Iris pigment epithelial cell (primary cell): ENCODE results near the gene MIB2.
A peak's percentile ranks its signal among the peaks of the same experiment; 100 is the strongest.

Experiments
- DNase-seq: peaks from one replicate; pipeline ENCODE4 v3.0.0-alpha.2; 2011; ENCODE audit warnings: low read depth

MIB2 gene

DNA sequence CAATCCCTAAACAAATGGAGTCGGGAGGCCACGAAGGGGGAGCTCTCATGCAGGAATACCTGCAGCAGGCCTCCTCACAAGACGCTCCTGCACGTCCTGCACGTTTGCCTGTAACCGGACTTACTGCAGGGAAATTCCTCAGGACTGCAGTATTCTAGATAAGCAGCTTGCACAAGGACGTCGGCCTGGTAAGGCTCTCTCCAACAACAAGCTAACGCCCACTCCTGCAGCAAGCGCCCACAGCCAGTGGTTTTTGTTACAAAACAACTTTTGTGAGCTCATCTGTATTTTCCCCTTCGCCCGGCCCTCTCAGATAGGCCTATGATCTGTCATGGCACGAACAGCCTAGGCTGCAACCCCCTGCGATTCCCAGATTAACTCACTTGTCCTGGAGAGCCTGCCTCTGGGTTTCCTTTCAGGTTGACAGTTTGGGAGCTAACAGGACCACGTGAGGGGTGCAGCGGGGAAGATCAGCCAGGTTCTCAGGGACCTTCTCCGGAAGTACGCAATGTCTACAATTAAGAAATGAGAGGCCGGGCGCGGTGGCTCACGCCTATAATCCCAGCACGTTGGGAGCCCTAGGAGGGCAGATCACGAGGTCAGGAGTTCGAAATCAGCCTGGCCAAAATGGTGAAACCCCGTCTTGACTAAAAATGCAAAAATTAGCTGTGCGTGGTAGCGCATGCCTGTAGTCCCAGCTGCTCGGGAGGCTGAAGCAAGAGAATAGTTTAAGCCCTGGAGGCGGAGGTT lies 921 bp upstream of the MIB2 start:
- DNase-seq = peak; percentile 95

DNA sequence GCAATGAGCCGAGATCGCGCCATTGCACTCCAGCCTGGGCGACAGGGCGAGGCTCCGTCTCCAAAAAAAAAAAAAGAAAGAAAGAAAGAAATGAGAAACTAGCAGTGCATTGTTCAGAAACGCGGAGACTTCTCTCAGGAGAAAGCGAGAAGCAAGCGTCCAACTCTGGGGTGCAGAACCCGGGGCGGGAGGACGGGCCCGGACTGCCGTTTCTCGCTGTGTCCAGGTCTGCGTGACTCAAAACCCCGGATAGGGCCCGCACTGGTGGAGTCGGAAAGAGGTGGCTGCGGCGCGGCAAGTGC lies 395 bp upstream of the MIB2 start:
- no peak for DNase-seq

DNA sequence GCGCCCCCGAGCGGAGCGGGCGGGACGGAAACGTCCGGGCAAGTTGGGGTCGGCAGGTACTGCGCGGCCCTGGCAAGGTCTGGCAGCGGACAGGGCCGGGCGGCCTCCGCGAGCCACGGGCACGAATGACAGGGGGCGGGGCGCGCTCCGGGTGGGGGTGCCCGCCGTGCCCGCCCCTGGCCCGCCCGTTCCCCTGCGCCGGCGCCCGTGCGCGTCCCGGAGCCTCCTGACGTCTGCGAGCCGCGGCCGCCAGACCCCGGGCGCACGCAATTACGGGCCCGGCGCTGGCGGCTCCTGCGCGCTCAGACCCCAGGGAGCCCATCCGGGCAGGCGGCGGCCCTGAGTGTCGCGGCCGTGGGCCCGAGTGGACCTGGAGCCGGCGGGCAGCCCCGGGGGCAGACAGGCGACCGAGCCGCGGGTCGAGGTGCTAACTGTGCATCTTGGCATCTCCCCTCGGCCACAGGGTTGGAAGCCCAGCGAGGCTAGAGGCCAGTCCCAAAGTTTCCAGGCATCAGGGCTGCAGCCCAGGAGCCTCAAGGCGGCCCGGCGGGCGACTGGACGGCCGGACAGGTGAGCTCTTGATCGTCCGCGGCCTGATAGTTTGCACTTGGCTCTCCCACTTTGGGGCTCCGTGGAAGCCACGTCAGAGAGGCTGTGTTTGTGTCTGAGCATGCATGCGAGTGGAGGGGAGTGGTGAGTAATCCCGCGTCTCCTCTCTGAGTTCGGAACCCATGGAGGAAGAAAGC lies 918 bp downstream of the MIB2 start:
- no peak for DNase-seq

DNA sequence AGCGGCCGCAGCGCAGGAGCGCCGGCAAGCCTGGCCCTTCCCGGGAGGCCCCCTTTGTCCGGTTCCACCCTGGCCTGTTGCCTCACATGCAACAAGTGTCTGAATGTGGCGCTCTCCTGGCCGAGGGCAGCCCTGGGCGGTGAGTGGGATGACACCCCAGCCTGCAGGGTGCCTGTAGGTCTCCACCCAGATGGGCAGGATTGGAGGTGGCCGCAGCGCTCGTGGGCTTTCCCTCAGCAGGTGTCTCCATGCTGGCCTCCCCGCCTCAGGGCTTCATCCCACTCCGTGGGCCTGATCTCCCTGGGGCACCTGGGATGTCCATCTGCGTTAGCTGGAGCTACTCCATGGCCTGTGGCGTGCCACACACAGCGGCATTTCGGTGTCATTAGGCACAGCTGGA lies 1.5 kb downstream of the MIB2 start:
- no peak for DNase-seq

DNA sequence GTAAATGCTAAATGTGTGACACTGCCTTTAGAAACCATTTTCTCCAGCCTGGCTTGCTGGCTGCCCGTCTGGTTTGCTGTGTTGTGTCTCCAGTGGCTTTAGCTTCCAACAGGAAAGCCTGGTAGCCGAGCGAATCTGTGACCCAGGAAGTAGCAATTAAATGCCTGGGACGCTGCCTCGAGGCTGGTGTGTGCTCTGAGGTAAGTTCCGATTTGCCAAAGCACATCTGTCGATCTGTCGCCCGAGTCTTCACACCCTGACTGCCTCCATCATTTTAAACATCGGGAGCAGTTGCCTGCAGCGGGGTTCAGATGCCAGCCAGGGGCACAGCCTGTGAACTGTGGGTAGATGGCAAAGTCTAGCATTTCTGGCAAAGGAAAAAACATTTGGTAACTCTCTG lies 2.2 kb downstream of the MIB2 start:
- DNase-seq = no peak

DNA sequence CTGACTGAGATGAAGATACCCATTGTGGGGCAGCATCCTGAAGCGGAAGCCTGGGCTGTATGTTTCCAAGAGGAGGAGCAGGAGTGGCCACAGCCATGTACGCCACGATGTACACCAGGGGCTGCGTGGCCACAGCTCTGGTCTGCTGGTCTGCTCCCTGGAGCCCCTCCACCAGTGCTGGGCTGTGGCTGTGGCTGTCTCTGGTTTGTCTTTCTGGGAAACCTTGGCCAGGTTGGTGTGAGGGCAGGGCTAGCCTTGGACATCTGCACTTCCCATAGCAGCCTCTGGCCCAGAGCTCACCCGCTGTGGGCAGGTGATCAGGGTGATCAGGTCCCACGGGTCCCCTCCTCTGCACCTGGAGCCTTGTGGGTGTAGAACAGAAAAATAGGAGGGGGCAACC lies 2.6 kb downstream of the MIB2 start:
- DNase-seq = no peak

DNA sequence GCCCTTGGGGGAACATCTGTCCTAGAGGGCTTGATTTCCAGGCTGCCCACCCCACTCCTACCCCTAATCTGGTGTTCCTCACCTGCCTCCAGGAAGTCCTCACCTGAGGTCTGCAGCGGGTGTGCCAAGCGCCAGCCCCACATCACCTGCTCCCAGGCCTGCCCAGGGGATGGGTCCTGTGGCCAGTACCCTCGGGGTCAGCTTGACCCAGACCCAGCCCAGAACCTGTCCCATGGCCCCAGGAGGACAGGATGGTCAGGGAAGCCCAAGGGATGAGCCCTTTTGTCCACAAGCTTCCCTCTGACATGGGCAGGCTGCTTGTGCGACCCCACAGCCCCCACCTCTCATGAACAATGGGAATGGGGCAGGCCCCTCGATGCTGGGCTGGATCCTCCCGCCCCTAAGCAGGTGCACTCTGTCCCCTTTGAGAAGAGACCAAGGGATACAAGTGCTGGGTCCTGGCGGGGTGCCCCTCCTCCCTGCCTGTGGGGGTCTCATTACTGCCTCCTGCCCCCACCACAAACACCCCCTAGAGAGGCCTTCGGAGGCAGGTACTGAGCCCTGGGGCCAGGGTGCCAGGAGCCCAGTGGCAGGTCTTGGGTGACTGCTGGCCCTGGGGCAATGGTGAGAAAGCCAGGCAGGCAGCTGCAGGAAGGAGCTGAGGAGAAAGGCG lies 3.2 kb downstream of the MIB2 start:
- no peak for DNase-seq

DNA sequence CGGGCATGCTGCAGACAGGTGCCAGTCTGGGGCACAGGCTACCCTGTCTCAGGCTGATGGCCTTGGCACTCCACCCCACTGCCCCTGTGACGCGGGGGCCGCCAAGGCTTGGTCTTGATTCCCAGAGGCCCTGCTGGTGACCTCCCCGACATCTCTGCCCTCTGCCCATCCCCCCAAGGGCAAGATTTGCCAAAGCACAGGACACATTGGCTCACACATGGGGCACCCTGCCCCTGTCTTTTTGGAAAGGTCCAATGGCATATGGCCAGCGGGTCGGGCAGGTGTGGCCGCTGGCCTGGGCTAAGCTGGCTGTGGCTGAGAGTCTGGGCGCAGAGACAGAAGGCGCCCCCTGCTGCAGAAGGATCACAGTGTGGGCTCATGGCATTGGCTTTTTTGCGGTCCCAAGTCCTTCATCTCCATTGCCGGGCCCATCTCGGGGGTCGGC lies 4.6 kb downstream of the MIB2 start:
- no peak for DNase-seq

DNA sequence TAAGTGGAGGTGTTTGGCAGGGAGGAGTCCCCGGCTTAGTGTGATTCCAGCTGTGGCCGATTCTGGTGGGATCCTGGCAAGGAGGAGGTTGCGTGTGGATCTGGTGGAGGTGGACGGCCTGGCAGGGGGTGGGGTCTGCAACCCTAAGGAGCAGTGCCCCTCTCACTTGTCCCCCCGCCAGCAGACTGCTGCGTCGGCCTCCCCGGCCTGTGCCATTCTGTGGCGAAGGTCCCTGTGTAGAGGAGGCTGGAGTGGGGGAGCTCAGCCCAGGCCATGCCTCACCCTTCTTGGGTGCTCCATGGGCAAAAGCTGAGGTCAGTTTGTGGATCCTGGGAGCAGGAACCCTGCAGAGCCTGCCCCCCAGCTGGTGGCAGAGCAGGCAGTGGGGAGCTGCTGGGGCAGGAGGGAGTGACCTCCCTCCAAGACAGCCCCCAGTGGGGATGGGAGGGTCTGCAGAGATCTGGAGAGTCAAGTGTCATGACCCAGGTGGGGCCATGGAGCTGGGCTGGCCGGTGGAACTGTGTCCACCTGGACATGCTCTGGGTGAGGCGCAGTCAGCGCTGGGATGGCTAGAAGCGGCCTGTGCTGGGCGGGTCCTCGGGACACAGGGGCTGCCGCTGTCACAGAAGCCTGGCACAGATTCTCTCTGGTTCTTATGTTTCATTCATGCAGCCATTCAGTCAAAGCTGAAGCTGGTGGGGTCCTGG lies 5.3 kb downstream of the MIB2 start:
- no peak for DNase-seq

DNA sequence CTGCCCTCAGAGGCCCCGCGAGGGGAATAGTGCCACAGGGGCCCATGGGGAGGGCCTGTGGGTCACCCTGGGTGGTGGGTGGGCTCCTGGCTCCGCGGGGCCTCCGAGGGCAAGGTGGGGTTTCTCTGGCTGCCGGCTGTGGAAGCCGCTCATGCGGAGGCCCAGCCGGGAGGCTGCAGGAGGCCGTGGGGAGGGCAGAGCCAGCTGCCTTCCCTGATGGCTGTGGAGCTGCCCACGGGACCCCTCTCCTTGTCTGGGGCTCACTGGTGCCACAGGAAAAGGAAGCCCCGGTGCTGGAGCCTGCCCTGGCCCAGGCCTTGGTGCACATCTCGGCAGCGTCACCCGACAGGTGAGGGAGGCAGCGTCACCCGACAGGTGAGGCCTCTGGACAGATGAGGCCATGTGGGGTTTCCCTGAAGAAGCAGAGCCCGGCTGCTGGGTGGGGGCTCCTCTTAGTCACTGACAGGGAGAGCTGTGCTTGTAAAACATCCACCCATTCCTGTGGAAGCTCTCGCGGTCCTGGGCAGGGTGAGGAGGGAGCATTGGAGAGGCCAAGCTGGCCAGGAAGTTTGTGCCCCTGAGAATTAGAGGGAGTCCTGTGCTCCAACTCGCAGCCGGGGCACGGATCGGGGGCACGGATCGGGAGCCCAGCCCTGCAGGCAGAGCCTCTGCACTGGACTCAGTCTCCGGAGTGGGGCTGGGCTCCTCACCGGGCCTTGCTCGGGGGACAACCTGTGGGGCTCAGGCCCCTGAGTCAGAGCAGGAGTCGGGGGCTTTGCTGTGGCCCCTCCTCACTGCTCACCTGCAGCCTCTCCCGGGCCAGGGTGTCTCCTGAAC lies 6.1 kb downstream of the MIB2 start:
- DNase-seq = no peak

DNA sequence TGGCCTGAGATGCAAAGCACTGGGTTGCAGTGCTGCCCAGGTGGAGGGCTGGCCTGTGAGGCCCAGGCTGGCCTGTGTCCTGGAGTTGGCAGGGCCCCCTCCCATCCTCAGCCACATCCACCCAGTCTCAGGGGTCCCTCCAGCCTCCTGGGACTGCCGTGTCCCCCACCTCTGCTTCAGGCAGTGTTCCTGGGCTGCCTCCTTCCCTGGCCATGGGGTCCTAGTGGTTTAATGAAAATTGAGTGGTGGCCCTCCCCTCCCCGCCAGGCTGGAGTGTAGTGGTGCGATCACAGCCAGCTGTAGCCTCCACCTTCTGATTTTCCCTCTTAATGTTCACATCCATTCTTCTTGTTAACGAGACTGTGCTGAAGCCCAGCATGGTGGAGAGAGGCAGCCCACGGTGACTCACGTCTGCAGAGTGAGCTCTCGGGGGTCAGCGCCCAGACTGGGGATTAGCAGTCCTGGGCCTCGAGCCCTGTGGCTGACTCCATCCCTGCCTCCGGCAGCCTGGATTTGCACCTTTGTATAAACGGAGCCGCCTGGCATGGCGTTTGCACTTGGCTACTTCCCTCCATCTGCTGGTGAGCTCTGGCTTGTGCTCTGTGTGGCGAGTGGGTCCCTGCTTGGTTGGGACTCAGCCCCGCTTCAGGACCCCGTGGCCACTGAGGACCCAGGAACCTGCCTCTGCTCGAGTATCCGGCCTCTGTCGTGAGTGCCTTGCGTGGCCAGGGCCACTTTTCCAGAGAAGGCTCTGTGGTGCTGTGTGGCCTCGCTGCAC lies 6.9 kb downstream of the MIB2 start:
- DNase-seq = peak; percentile 92

DNA sequence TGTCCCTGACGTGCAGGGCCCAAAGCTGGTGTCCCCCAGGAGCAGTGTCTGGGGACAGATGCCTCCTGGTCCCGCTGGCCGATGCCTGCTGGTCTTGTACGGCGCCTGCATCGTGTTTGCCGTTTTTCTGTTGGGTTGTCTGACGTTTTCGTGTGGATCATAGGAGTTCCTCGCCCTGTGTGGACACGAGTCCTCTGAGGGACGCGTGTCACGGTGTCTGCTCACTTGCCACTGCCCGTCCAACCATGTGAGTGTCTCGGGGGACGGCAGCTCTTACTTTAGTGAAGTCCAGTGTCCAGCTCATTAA lies 7.4 kb downstream of the MIB2 start:
- no peak for DNase-seq

DNA sequence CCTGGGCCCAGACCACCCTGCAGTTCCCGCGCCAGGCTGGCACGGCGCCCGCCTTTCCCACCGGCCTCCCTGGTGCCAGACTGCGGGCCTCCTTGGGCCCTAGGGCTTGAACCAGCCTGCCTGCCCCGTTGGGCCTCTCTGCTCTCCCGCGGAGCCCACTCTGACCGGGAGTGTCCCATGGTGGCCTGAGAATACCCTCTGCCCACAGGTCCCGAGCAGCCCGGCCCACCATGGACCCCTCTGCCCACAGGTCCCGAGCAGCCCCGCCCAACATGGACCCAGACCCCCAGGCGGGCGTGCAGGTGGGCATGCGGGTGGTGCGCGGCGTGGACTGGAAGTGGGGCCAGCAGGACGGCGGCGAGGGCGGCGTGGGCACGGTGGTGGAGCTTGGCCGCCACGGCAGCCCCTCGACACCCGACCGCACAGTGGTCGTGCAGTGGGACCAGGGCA lies 7.9 kb downstream of the MIB2 start:
- DNase-seq = no peak

DNA sequence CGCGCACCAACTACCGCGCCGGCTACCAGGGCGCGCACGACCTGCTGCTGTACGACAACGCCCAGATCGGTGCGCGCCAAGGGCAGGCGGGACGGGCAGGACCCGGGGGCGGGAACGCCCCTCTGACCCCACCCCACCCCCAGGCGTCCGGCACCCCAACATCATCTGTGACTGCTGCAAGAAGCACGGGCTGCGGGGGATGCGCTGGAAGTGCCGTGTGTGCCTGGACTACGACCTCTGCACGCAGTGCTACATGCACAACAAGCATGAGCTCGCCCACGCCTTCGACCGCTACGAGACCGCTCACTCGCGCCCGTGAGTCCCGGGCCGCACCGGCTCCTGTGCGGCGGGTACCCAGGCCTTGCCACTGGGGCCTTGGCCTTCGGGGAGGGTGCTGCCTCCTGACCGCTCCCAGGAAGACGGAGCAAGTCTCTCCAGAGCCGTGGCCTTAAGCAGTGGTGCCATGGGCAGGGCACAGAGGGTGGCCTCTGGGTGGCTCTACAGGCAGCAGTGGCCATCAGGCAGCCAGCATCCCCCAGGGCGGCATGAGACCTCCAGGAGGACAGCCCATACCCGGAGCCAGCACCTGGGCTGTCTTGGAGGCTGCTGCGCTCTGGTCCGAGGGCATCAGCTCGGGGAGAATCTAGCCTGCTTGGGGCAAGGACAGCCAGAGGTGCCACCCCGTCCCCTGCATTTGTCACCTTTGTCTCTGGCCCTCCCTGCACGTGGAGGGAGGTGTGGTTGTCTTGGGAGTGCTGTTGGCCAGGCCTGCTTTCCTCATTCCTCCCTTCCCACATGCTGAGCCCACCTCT lies 8.5 kb downstream of the MIB2 start:
- DNase-seq = no peak

DNA sequence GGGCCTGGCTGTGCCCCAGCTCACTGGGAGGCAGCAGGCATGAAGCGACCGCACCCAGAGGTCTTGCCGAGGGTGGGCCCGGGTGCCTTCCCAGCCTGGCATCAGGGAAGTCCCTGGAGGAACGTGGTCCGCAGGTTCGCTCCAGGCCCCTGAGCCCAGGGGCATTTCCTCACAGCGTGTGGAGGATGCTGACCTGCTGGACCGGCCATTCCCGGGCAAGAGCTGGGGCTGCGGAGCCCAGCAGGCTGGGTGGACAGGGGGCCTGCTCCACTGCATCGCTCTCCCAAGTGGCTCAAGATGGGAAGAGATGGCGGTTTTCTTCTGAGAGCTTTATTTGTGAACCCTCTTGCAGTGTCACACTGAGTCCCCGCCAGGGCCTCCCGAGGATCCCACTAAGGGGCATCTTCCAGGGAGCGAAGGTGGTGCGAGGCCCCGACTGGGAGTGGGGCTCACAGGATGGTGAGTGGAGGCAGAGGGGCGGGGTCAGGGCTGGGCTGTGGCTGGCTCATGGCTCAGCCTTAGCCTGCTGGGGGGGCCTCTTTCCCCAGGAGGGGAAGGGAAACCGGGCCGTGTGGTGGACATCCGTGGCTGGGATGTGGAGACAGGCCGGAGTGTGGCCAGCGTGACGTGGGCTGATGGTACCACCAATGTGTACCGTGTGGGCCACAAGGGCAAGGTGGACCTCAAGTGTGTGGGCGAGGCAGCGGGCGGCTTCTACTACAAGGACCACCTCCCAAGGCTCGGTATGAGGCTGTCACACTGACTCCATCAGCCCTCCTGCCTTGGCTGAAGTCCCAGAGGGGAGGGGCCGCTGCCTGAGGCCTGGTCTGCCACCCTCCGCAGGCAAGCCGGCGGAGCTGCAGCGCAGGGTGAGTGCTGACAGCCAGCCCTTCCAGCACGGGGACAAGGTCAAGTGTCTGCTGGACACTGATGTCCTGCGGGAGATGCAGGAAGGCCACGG lies 9.4 kb downstream of the MIB2 start:
- no peak for DNase-seq

DNA sequence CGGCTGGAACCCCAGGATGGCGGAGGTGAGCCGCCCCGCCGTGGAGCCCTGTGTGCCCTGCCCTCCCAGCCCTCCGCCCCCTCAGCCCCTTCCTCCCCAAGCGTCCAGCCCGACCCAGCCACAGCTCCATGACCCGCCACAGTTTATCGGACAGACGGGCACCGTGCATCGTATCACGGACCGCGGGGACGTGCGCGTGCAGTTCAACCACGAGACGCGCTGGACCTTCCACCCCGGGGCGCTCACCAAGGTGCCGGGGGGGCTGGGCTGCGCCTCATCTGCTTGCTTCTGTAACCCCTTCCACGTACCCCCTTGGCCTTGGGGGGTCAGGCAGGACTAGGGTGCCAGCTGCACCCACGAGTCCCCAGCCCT lies 10.1 kb downstream of the MIB2 start:
- DNase-seq = no peak

DNA sequence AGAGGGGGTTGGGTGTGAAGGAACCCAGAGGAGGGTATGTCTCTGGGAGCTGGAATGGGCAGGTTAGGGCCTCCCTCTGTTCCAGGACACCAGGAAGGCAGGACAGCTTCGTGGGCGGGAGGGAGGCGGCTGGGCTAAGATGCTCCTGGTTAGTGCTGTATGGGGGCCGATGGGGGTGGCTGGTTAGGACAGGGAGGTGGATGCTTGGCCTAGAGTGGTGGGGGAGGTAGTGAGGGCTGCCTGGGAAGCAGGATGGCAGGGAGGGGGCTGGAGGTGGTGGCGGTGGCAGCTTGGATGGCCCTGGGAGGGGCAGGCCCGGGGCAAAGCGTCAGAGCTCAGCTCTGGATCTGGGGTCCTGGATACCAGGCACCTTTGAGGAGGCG lies 10.5 kb downstream of the MIB2 start:
- DNase-seq = no peak

DNA sequence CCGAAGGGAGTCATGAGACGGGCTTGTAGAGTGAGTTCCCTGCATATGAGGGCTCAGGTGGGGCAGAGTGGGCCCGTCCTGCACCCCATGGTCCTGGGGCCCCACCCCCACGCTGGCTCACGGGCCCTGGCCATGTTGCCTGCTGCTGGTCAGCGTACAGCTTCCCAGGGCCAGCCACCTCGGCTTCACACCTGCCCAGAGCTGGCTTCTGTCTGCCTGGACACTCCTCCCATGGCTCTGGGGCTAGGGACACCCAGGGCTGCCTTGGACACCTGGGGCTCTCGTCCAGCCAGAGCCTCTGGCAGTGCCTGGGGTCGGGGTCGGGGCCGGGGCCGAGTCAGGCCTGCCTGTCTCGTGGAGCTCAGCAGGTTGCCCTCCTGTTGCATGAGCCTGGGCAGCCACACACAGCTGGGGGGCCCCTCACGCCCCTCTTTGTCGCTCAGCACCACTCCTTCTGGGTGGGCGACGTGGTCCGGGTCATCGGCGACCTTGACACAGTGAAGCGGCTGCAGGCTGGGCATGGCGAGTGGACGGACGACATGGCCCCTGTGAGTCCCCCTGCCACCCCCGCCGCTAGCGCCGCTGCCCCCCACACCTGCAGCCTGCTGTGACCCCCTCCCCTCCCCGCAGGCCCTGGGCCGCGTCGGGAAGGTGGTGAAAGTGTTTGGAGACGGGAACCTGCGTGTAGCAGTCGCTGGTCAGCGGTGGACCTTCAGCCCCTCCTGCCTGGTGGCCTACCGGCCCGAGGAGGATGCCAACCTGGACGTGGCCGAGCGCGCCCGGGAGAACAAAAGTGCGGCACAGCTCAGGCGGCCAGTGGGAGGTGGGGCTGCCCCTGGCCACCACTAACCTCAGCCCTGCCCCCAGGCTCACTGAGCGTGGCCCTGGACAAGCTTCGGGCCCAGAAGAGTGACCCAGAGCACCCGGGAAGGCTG lies 11.2 kb downstream of the MIB2 start:
- no peak for DNase-seq
